HEK293 (cell line): ENCODE results near the gene ACSM2A.

Source experiments
- HOXA7 ChIP-seq: sonication (generic); formaldehyde crosslinking; IDR thresholded peaks from 2 replicates; pipeline ENCODE4 v1.8.1; 2022; ENCODE audit warnings: missing genetic modification reagents, borderline replicate concordance
- SP2 ChIP-seq: fragments of 450-650 bp; formaldehyde crosslinking; IDR thresholded peaks from 2 replicates; pipeline ENCODE4 v1.5.1; 2016; ENCODE audit warnings: missing biosample characterization, missing genetic modification characterization
- ZBTB1 ChIP-seq: fragments of 450-650 bp; formaldehyde crosslinking; IDR thresholded peaks from 2 replicates; pipeline ENCODE4 v1.5.1; 2016; ENCODE audit warnings: missing biosample characterization, missing genetic modification characterization
- ZNF10 ChIP-seq: fragments of 450-650 bp; formaldehyde crosslinking; IDR thresholded peaks from 2 replicates; pipeline ENCODE4 v1.5.1; 2017; ENCODE audit warnings: missing biosample characterization, missing genetic modification characterization
- ZNF391 ChIP-seq: fragments of 450-650 bp; formaldehyde crosslinking; IDR thresholded peaks from 2 replicates; pipeline ENCODE4 v1.5.1; 2016; ENCODE audit warnings: low read depth, missing biosample characterization, missing genetic modification characterization, borderline replicate concordance
- ZSCAN23 ChIP-seq: fragments of 450-650 bp; formaldehyde crosslinking; IDR thresholded peaks from 2 replicates; pipeline ENCODE4 v1.5.1; 2016; ENCODE audit warnings: missing biosample characterization, missing genetic modification characterization
- TF ChIP-seq, protein P1 (sequence below): fragments of 450-650 bp; formaldehyde crosslinking; IDR thresholded peaks from 2 replicates; pipeline ENCODE4 v1.5.1; 2016; ENCODE audit warnings: missing biosample characterization, missing genetic modification characterization
- TF ChIP-seq, protein P2 (sequence below): IDR thresholded peaks from 2 replicates; pipeline ENCODE4 v1.6.1; 2011; ENCODE audit warnings: mild to moderate bottlenecking, low read depth, low read length, borderline replicate concordance
- TF ChIP-seq, protein P3 (sequence below): fragments of 450-650 bp; IDR thresholded peaks from 2 replicates; pipeline ENCODE4 v1.5.1; 2018; ENCODE audit warnings: missing biosample characterization, mild to moderate bottlenecking, missing genetic modification characterization
- TF ChIP-seq, protein P4 (sequence below): fragments of 450-650 bp; formaldehyde crosslinking; IDR thresholded peaks from 2 replicates; pipeline ENCODE4 v1.5.1; 2016; ENCODE audit warnings: missing biosample characterization, missing genetic modification characterization

- TF ChIP-seq ZNF10, result no peak
- TF ChIP-seq, protein P1, sequence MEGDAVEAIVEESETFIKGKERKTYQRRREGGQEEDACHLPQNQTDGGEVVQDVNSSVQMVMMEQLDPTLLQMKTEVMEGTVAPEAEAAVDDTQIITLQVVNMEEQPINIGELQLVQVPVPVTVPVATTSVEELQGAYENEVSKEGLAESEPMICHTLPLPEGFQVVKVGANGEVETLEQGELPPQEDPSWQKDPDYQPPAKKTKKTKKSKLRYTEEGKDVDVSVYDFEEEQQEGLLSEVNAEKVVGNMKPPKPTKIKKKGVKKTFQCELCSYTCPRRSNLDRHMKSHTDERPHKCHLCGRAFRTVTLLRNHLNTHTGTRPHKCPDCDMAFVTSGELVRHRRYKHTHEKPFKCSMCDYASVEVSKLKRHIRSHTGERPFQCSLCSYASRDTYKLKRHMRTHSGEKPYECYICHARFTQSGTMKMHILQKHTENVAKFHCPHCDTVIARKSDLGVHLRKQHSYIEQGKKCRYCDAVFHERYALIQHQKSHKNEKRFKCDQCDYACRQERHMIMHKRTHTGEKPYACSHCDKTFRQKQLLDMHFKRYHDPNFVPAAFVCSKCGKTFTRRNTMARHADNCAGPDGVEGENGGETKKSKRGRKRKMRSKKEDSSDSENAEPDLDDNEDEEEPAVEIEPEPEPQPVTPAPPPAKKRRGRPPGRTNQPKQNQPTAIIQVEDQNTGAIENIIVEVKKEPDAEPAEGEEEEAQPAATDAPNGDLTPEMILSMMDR (tag by site-specific recombination), result no peak
- TF ChIP-seq, protein P2, sequence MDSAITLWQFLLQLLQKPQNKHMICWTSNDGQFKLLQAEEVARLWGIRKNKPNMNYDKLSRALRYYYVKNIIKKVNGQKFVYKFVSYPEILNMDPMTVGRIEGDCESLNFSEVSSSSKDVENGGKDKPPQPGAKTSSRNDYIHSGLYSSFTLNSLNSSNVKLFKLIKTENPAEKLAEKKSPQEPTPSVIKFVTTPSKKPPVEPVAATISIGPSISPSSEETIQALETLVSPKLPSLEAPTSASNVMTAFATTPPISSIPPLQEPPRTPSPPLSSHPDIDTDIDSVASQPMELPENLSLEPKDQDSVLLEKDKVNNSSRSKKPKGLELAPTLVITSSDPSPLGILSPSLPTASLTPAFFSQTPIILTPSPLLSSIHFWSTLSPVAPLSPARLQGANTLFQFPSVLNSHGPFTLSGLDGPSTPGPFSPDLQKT, result no peak
- TF ChIP-seq, protein P3, sequence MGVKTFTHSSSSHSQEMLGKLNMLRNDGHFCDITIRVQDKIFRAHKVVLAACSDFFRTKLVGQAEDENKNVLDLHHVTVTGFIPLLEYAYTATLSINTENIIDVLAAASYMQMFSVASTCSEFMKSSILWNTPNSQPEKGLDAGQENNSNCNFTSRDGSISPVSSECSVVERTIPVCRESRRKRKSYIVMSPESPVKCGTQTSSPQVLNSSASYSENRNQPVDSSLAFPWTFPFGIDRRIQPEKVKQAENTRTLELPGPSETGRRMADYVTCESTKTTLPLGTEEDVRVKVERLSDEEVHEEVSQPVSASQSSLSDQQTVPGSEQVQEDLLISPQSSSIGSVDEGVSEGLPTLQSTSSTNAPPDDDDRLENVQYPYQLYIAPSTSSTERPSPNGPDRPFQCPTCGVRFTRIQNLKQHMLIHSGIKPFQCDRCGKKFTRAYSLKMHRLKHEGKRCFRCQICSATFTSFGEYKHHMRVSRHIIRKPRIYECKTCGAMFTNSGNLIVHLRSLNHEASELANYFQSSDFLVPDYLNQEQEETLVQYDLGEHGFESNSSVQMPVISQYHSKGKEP (tag by site-specific recombination), result no peak
- TF ChIP-seq ZBTB1, result no peak
- no peak for TF ChIP-seq ZSCAN23 (tag by site-specific recombination)
- TF ChIP-seq ZNF391 (tag by site-specific recombination), result no peak
- TF ChIP-seq, protein P4, sequence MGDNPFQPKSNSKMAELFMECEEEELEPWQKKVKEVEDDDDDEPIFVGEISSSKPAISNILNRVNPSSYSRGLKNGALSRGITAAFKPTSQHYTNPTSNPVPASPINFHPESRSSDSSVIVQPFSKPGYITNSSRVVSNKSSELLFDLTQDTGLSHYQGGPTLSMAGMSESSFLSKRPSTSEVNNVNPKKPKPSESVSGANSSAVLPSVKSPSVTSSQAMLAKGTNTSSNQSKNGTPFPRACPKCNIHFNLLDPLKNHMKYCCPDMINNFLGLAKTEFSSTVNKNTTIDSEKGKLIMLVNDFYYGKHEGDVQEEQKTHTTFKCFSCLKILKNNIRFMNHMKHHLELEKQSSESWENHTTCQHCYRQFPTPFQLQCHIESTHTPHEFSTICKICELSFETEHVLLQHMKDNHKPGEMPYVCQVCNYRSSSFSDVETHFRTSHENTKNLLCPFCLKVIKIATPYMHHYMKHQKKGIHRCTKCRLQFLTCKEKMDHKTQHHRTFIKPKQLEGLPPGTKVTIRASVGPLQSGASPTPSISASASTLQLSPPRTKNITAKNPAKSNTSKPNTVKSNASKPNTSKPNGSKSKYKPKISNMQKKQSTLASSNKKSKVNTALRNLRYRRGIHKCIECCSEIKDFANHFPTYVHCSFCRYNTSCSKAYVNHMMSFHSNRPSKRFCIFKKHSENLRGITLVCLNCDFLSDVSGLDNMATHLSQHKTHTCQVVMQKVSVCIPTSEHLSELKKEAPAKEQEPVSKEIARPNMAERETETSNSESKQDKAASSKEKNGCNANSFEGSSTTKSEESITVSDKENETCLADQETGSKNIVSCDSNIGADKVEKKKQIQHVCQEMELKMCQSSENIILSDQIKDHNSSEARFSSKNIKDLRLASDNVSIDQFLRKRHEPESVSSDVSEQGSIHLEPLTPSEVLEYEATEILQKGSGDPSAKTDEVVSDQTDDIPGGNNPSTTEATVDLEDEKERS (tag by site-specific recombination), result no peak
- TF ChIP-seq HOXA7 (CRISPR knock-in tag), result no peak
- TF ChIP-seq SP2, result no peak
Measured at GRCh38 chr16:20484726-20485125, 33.4 kb downstream of the ACSM2A start.
